HCT116 (cell line): ENCODE measurements around the gene ATP8B4. TPM values are rescaled to one million over a fixed set of nuclear protein-coding genes. Genes with fewer than 3 reads are reported as not detected.

ENCODE experiments used
- ATAC-seq: fragments of 200-7000 bp; cut with Tn5 transposase; 2 replicates; pipeline ENCODE4 v1.9.1; 2020; ENCODE audit warnings: mild to moderate bottlenecking, moderate library complexity
- BruUV-seq: library from RNA; stranded (reverse); fragments of 400-500 nt; replicated peaks from 2 replicates; lab custom pipeline; 2021; lab: Mats Ljungman, UMichigan
- CTCF ChIA-PET: fragments of 300-600 bp; sonication (Branson Sonifier 250); formaldehyde crosslinking; loops from one replicate; lab custom pipeline; 2021; ENCODE audit warnings: antibody characterized with exemption; lab: Charles Lee
- POLR2A ChIA-PET: fragments of 300-600, 350-600 bp; sonication (Branson Sonifier 250); formaldehyde crosslinking; loops from one replicate; lab custom pipeline; 2021; ENCODE audit warnings: antibody characterized with exemption; lab: Charles Lee
- RAD21 ChIA-PET, 2 experiments: fragments of 300-600 bp; sonication (Branson Sonifier 250); formaldehyde crosslinking; loops; one replicate each; lab custom pipeline; 2023; ENCODE audit warnings: low total read pairs in 2 of 2; ENCODE audit not compliant: uncharacterized antibody in 2 of 2, unreplicated experiment in 2 of 2, low non-redundant PET in 1 of 2; lab: Charles Lee
- DNase-seq: peaks from one replicate; pipeline ENCODE4 v3.0.0-alpha.2; 2010; ENCODE audit warnings: low read depth, low spot score
- H2AFZ ChIP-seq: fragments of 200-600 bp; shearing (Covaris generic), sonication (generic); 2 replicates; pipeline ENCODE4 v1.6.1; 2017; ENCODE audit warnings: low read depth, mixed run types, mixed read lengths, antibody characterized with exemption, low read length; ENCODE audit not compliant: poor library complexity, severe bottlenecking
- H3K27ac ChIP-seq: 2 replicates; pipeline ENCODE4 v1.5.1; 2012; ENCODE audit warnings: low read depth, low read length
- H3K27me3 ChIP-seq: fragments of 200-600 bp; sonication (generic); 2 replicates; pipeline ENCODE4 v1.6.1; 2016; ENCODE audit warnings: mixed run types, low read length, mixed read lengths; ENCODE audit not compliant: insufficient read depth
- H3K36me3 ChIP-seq, 2 experiments: fragments of 200-500 bp in 1 of 2; fragments of 200-600 bp in 1 of 2; sonication (Bioruptor generic) in 1 of 2; sonication (generic) in 1 of 2; 2 replicates each; pipeline versions ENCODE4 v1.5.1 to v1.6.1; 2014 to 2016; ENCODE audit warnings: low read length in 2 of 2, inconsistent platforms in 1 of 2, mixed read lengths in 1 of 2, mixed run types in 1 of 2; ENCODE audit not compliant: insufficient read depth in 2 of 2, control insufficient read depth in 1 of 2
- H3K4me1 ChIP-seq, 2 experiments: fragments of 200-600 bp in 1 of 2; sonication (generic) in 1 of 2; 2 replicates each; pipeline versions ENCODE4 v1.5.1 to v1.6.1; 2012 to 2017; ENCODE audit warnings: low read length in 2 of 2, inconsistent platforms in 1 of 2, mild to moderate bottlenecking in 1 of 2, mixed read lengths in 1 of 2, mixed run types in 1 of 2, moderate library complexity in 1 of 2; ENCODE audit not compliant: insufficient read depth in 2 of 2, control insufficient read depth in 1 of 2
- H3K4me2 ChIP-seq: fragments of 200-600 bp; sonication (generic); 2 replicates; pipeline ENCODE4 v1.6.1; 2017; ENCODE audit warnings: mixed run types, low read length, mixed read lengths
- H3K4me3 ChIP-seq, 2 experiments: fragments of 200-600 bp in 1 of 2; sonication (generic) in 1 of 2; replicated peaks in 1 of 2; 2 replicates each; pipeline ENCODE4 v1.5.1; 2011 to 2016; ENCODE audit warnings: low read length in 2 of 2, control low read depth in 1 of 2, low read depth in 1 of 2, mild to moderate bottlenecking in 1 of 2, mixed read lengths in 1 of 2, mixed run types in 1 of 2
- H3K79me2 ChIP-seq: fragments of 200-600 bp; sonication (generic); 2 replicates; pipeline ENCODE4 v1.6.1; 2017; ENCODE audit warnings: mild to moderate bottlenecking, mixed run types, low read length, moderate library complexity, mixed read lengths; ENCODE audit not compliant: insufficient read depth
- H3K9ac ChIP-seq: fragments of 200-600 bp; sonication (generic); 2 replicates; pipeline ENCODE4 v1.6.1; 2016; ENCODE audit warnings: low read length, mixed read lengths
- H3K9me2 ChIP-seq: fragments of 200-600 bp; sonication (generic), shearing (Covaris generic); 2 replicates; pipeline ENCODE4 v1.6.1; 2017; ENCODE audit warnings: mixed run types, mild to moderate bottlenecking, moderate library complexity; ENCODE audit not compliant: insufficient read depth
- H3K9me3 ChIP-seq, 2 experiments: fragments of 200-500 bp in 1 of 2; fragments of 200-600 bp in 1 of 2; sonication (Bioruptor generic) in 1 of 2; sonication (generic) in 1 of 2; 2 replicates each; pipeline ENCODE4 v1.6.1; 2014 to 2017; ENCODE audit warnings: low read length in 2 of 2, mixed read lengths in 2 of 2, inconsistent platforms in 1 of 2, low read depth in 1 of 2, mild to moderate bottlenecking in 1 of 2, mixed run types in 1 of 2, moderate library complexity in 1 of 2; ENCODE audit not compliant: control insufficient read depth in 1 of 2, insufficient read depth in 1 of 2
- H4K20me1 ChIP-seq: fragments of 200-600 bp; sonication (generic), shearing (Covaris generic); 2 replicates; pipeline ENCODE4 v1.6.1; 2017; ENCODE audit warnings: mixed run types, mild to moderate bottlenecking, moderate library complexity; ENCODE audit not compliant: insufficient read depth
- CEBPB ChIP-seq: IDR thresholded peaks from 2 replicates; pipeline ENCODE4 v1.6.1; 2012; ENCODE audit warnings: low read depth
- EZH2 ChIP-seq: fragments of 200-600 bp; sonication (generic); IDR thresholded peaks from 2 replicates; pipeline ENCODE4 v1.6.1; 2017; ENCODE audit warnings: antibody characterized with exemption, mixed run types
- EZH2phosphoT487 ChIP-seq: fragments of 200-600 bp; IDR thresholded peaks from 2 replicates; pipeline ENCODE4 v1.6.1; 2018; ENCODE audit warnings: antibody characterized with exemption, borderline replicate concordance
- FOSL1 ChIP-seq: IDR thresholded peaks from 2 replicates; pipeline ENCODE4 v1.6.1; 2012; ENCODE audit warnings: low read depth
- JUND ChIP-seq: IDR thresholded peaks from 2 replicates; pipeline ENCODE4 v1.6.1; 2012
- POLR2A ChIP-seq: IDR thresholded peaks from 2 replicates; pipeline ENCODE4 v1.7.0; 2011; ENCODE audit warnings: borderline replicate concordance; ENCODE audit not compliant: insufficient read depth, insufficient read length; ENCODE audit errors: extremely low read depth
- POLR2AphosphoS5 ChIP-seq: IDR thresholded peaks from 2 replicates; pipeline ENCODE4 v1.6.1; 2011; ENCODE audit warnings: mild to moderate bottlenecking, low read depth, low read length, moderate library complexity
- SIN3A ChIP-seq: IDR thresholded peaks from 2 replicates; pipeline ENCODE4 v1.6.1; 2012; ENCODE audit warnings: low read depth
- SP1 ChIP-seq: IDR thresholded peaks from 2 replicates; pipeline ENCODE4 v1.6.1; 2012; ENCODE audit warnings: low read depth
- SRF ChIP-seq: IDR thresholded peaks from 2 replicates; pipeline ENCODE4 v1.6.1; 2012; ENCODE audit warnings: low read depth
- TCF7L2 ChIP-seq: IDR thresholded peaks from 2 replicates; pipeline ENCODE4 v1.7.0; 2011; ENCODE audit warnings: borderline replicate concordance, inconsistent platforms; ENCODE audit not compliant: insufficient read depth, insufficient read length; ENCODE audit errors: extremely low read depth
- YY1 ChIP-seq: IDR thresholded peaks from 2 replicates; pipeline ENCODE4 v1.6.1; 2011; ENCODE audit warnings: low read length, low read depth, moderate library complexity, mild to moderate bottlenecking; ENCODE audit not compliant: insufficient replicate concordance; ENCODE audit errors: extremely low read depth
- ZFX ChIP-seq: fragments of 450-650 bp; IDR thresholded peaks from 2 replicates; pipeline ENCODE4 v1.6.1; 2017
- ZNF274 ChIP-seq: fragments of 200-500 bp; sonication (Bioruptor generic); IDR thresholded peaks from 2 replicates; pipeline ENCODE4 v1.6.1; 2014; ENCODE audit warnings: mild to moderate bottlenecking, low read depth, low read length, inconsistent platforms
- intact Hi-C: fragments of 100-400 bp; cut with micrococcal nuclease; formaldehyde crosslinking; loops from 2 replicates; pipeline ENCODE4 v1.10.0; 2022
- total RNA-seq: library from RNA; stranded (reverse); gene quantifications from one replicate; pipeline ENCODE4 v1.2.1, GENCODE V29; 2021; ENCODE audit not compliant: unreplicated experiment
- TF ChIP-seq, protein P1 (sequence below): IDR thresholded peaks from 2 replicates; pipeline ENCODE4 v1.6.1; 2011; ENCODE audit warnings: mild to moderate bottlenecking, low read length, moderate library complexity; ENCODE audit not compliant: insufficient replicate concordance; ENCODE audit errors: extremely low read depth
- TF ChIP-seq, protein P2 (sequence below): IDR thresholded peaks from 2 replicates; pipeline ENCODE4 v1.6.1; 2012
- TF ChIP-seq, protein P3 (sequence below): IDR thresholded peaks from 2 replicates; pipeline ENCODE4 v1.6.1; 2012
- TF ChIP-seq, protein P4 (sequence below): IDR thresholded peaks from 2 replicates; pipeline ENCODE4 v1.6.1; 2012; ENCODE audit warnings: low read depth
- TF ChIP-seq, protein P5 (sequence below), 3 experiments: fragments of 200-600 bp in 1 of 3; sonication (generic) in 1 of 3; IDR thresholded peaks in 2 of 3; conservative IDR thresholded peaks in 1 of 3; 2 replicates each; pipeline ENCODE4 v1.5.1; 2012 to 2017; ENCODE audit warnings: low read depth in 2 of 3, low read length in 2 of 3, antibody characterized with exemption in 1 of 3, borderline replicate concordance in 1 of 3, control low read depth in 1 of 3, mild to moderate bottlenecking in 1 of 3, mixed read lengths in 1 of 3, mixed run types in 1 of 3, moderate library complexity in 1 of 3; ENCODE audit not compliant: insufficient read depth in 1 of 3

The ATP8B4 gene
- total RNA-seq, 1 experiment from 2014 or later, result 0.25 TPM

DNA sequence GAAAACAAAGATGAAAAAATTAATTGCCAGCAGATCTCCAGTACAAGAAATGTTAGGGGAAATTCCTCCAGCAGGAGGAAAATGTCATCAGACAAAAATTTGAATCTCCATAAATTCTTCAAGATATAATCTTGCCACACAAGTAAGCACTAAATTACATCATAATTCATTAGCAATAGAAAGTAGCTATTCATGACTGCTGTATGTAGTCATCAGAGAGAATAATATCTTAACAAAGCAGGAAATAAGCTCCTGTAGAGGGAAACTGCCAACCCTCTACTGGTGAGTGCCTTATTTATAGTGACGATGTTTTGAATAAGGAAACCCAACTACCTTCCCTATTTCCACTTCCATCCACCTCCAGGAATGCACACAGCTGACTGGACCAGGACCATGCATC lies 47.2 kb upstream of the ATP8B4 start:
- no peak overlapping the region for H3K27ac ChIP-seq
- H3K9me3 ChIP-seq, result no peaks in the 10 kb centered on the region
- no peak overlapping the region for H3K9ac ChIP-seq
- ChIA-PET CTCF (interaction anchor here (1.0 kb wide), 1 partner anchor 21 kb away, joined by 3 read pairs; no protein-coding TSS in a partner anchor), POLR2A (interaction anchor here (0.7 kb wide), 1 partner anchor 153 kb away, joined by 3 read pairs; no protein-coding TSS in a partner anchor), RAD21 (no interaction called here)
- intact Hi-C loops, result no loop called here
- H3K27me3 ChIP-seq, result no peaks in the 10 kb centered on the region
- H3K36me3 ChIP-seq, result no peaks in the 10 kb centered on the region
- H4K20me1 ChIP-seq, result no peaks in the 10 kb centered on the region
- H3K79me2 ChIP-seq, result no peaks in the 10 kb centered on the region
- DNase-seq (no peak), ATAC-seq (no peak)
- H3K4me2 ChIP-seq, result no peak overlapping the region
- TF ChIP-seq, protein P1, sequence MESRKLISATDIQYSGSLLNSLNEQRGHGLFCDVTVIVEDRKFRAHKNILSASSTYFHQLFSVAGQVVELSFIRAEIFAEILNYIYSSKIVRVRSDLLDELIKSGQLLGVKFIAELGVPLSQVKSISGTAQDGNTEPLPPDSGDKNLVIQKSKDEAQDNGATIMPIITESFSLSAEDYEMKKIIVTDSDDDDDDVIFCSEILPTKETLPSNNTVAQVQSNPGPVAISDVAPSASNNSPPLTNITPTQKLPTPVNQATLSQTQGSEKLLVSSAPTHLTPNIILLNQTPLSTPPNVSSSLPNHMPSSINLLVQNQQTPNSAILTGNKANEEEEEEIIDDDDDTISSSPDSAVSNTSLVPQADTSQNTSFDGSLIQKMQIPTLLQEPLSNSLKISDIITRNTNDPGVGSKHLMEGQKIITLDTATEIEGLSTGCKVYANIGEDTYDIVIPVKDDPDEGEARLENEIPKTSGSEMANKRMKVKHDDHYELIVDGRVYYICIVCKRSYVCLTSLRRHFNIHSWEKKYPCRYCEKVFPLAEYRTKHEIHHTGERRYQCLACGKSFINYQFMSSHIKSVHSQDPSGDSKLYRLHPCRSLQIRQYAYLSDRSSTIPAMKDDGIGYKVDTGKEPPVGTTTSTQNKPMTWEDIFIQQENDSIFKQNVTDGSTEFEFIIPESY, result no peak
- TF ChIP-seq SIN3A, result no peak
- TF ChIP-seq ZFX, result no peak
- TF ChIP-seq, protein P2, sequence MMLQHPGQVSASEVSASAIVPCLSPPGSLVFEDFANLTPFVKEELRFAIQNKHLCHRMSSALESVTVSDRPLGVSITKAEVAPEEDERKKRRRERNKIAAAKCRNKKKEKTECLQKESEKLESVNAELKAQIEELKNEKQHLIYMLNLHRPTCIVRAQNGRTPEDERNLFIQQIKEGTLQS, result no peak
- no peak for TF ChIP-seq EZH2phosphoT487
- TF ChIP-seq TCF7L2, result no peak
- no peak for TF ChIP-seq SP1
- no peak for TF ChIP-seq POLR2AphosphoS5
- no peak for TF ChIP-seq SRF
- no peak for TF ChIP-seq ZNF274
- TF ChIP-seq, protein P3, sequence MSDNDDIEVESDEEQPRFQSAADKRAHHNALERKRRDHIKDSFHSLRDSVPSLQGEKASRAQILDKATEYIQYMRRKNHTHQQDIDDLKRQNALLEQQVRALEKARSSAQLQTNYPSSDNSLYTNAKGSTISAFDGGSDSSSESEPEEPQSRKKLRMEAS, result no peak
- TF ChIP-seq YY1, result no peak
- TF ChIP-seq FOSL1, result no peak
- TF ChIP-seq EZH2, result no peak
- no peak for TF ChIP-seq JUND
- no peak for TF ChIP-seq CEBPB
- TF ChIP-seq, protein P4, sequence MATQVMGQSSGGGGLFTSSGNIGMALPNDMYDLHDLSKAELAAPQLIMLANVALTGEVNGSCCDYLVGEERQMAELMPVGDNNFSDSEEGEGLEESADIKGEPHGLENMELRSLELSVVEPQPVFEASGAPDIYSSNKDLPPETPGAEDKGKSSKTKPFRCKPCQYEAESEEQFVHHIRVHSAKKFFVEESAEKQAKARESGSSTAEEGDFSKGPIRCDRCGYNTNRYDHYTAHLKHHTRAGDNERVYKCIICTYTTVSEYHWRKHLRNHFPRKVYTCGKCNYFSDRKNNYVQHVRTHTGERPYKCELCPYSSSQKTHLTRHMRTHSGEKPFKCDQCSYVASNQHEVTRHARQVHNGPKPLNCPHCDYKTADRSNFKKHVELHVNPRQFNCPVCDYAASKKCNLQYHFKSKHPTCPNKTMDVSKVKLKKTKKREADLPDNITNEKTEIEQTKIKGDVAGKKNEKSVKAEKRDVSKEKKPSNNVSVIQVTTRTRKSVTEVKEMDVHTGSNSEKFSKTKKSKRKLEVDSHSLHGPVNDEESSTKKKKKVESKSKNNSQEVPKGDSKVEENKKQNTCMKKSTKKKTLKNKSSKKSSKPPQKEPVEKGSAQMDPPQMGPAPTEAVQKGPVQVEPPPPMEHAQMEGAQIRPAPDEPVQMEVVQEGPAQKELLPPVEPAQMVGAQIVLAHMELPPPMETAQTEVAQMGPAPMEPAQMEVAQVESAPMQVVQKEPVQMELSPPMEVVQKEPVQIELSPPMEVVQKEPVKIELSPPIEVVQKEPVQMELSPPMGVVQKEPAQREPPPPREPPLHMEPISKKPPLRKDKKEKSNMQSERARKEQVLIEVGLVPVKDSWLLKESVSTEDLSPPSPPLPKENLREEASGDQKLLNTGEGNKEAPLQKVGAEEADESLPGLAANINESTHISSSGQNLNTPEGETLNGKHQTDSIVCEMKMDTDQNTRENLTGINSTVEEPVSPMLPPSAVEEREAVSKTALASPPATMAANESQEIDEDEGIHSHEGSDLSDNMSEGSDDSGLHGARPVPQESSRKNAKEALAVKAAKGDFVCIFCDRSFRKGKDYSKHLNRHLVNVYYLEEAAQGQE, result no peak
- TF ChIP-seq POLR2A, result no peak
- TF ChIP-seq, protein P5, sequence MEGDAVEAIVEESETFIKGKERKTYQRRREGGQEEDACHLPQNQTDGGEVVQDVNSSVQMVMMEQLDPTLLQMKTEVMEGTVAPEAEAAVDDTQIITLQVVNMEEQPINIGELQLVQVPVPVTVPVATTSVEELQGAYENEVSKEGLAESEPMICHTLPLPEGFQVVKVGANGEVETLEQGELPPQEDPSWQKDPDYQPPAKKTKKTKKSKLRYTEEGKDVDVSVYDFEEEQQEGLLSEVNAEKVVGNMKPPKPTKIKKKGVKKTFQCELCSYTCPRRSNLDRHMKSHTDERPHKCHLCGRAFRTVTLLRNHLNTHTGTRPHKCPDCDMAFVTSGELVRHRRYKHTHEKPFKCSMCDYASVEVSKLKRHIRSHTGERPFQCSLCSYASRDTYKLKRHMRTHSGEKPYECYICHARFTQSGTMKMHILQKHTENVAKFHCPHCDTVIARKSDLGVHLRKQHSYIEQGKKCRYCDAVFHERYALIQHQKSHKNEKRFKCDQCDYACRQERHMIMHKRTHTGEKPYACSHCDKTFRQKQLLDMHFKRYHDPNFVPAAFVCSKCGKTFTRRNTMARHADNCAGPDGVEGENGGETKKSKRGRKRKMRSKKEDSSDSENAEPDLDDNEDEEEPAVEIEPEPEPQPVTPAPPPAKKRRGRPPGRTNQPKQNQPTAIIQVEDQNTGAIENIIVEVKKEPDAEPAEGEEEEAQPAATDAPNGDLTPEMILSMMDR (IDR thresholded peaks at IDR 0.05 in 2 of 3, conservative IDR thresholded peaks at IDR 0.05 in 1 of 3; ENCODE audit: borderline replicate concordance in 1 of 3, insufficient read depth in 1 of 3, low read depth in 2 of 3, low read length in 2 of 3), result no peak
- TF ChIP-seq, all 23 proteins: peak for 0
- Histone ChIP-seq H3K9me2 (no peaks in the 10 kb centered on the region), H3K4me3 (no peak overlapping the region), H3K4me1 (peaks cover 10 to 41% of the 10 kb centered on the region in 2 experiments), H2AFZ (no peak overlapping the region)
- no TSS peak for BruUV-seq
